ENCODE data around the gene SOX5. TPM values are rescaled to one million over a fixed set of nuclear protein-coding genes. Genes with fewer than 3 reads are reported as not detected.

The SOX5 gene
- total and polyA plus RNA-seq, 2 of the 8 experiments (the other 6 are each of a cell fraction or from before 2014, with no cell fraction given), result 2.2 to 2.6 TPM

GRCh38 chr12:23950210-23950774, 822 bp upstream of the SOX5 start:
- POLR2A ChIA-PET (ENCODE audit: partially characterized antibody), result no interaction called here
- peaks cover 0 to 17% (median 9%) of the 10 kb centered on the region in 4 experiments; a peak in 5 of 7 replicates for H3K27me3 ChIP-seq (replicated peaks in 1 of 4; ENCODE audit: control insufficient read depth in 3 of 4, extremely low read depth in 1 of 4, insufficient read depth in 3 of 4, low read length in 3 of 4)
- no peaks in the 10 kb centered on the region for H3K9me3 ChIP-seq (ENCODE audit: insufficient read depth in 2 of 2, low read depth in 1 of 2, low read length in 1 of 2)
- peak overlapping the region; percentile 50 to 67 (median 56); a peak in 7 of 8 replicates for H3K4me3 ChIP-seq (ENCODE audit: extremely low read depth in 1 of 4, insufficient read depth in 2 of 4, low read depth in 3 of 4, low read length in 4 of 4)
- no peak overlapping the region for H3K4ac ChIP-seq (replicated peaks; ENCODE audit: insufficient read length, low read depth, low read length)
- H2AFZ ChIP-seq (ENCODE audit: low read length), result peak overlapping the region; percentile 67
- CTCF ChIA-PET (ENCODE audit: partially characterized antibody), result interaction anchor here (0.6 to 1.1 kb wide), 4 partner anchors 20 to 898 kb away, joined by 3 to 5 read pairs (median 3); no protein-coding TSS in a partner anchor
- no peak overlapping the region for H3K23ac ChIP-seq (ENCODE audit: insufficient read length)
- no peaks in the 10 kb centered on the region for H3K36me3 ChIP-seq (ENCODE audit: control insufficient read depth in 2 of 4, insufficient read depth in 4 of 4, low read length in 3 of 4)
- WGBS, 2 experiments (ENCODE audit: extremely low coverage in 1 of 2, insufficient coverage in 1 of 2, insufficient read length in 1 of 2, insufficient replicate concordance in 2 of 2, low coverage in 1 of 2, low lambda C conversion rate in 2 of 2, missing lambda C conversion rate in 1 of 2), result 3% methylated on average over 17 of the region's 17 CpGs; no CpG with 5 or more reads in 1 of the 2 experiments
- H2BK20ac ChIP-seq (ENCODE audit: low read length), result no peak overlapping the region
- peak overlapping the region; percentile 72; the same call in 1 of the 2 replicates for H2BK12ac ChIP-seq (ENCODE audit: low read depth, low read length)
- peak overlapping the region; percentile 87 to 99 for H3K4me2 ChIP-seq (ENCODE audit: insufficient read depth in 1 of 2, low read depth in 2 of 2, low read length in 2 of 2)
- H4K91ac ChIP-seq (replicated peaks; ENCODE audit: insufficient read length, low read length), result no peak overlapping the region
- no peaks in the 10 kb centered on the region for H3K79me1 ChIP-seq (ENCODE audit: low read depth, low read length)
- H3K23me2 ChIP-seq (ENCODE audit: low read depth, low read length), result peaks cover 7% of the 10 kb centered on the region
- FAIRE-seq (no peak), DNase-seq (ENCODE audit: low read depth in 1 of 2, low spot score in 2 of 2) (peak in 1 of 2 experiments; percentile 45)
- no peak overlapping the region for H3K18ac ChIP-seq (ENCODE audit: extremely low read depth, low read length)
- H3K79me2 ChIP-seq (ENCODE audit: control insufficient read depth in 1 of 2, insufficient read depth in 2 of 2, low read length in 2 of 2), result no peaks in the 10 kb centered on the region
- H2AK5ac ChIP-seq (ENCODE audit: low read depth, low read length), result no peak overlapping the region; the same call in 1 of the 2 replicates
- H4K8ac ChIP-seq (ENCODE audit: extremely low read depth, insufficient read depth, low read length), result no peak overlapping the region
- H3K9ac ChIP-seq (replicated peaks in 1 of 4; ENCODE audit: extremely low read depth in 1 of 4, low read depth in 3 of 4, low read length in 3 of 4), result peak overlapping the region in 1 of 4 experiments; percentile 43; a peak in 1 of 7 replicates
- H3K27ac ChIP-seq (ENCODE audit: low read depth, low read length), result no peak overlapping the region
- H2BK5ac ChIP-seq (ENCODE audit: low read depth, low read length), result no peak overlapping the region
- H3K56ac ChIP-seq (replicated peaks; ENCODE audit: insufficient read length, low read depth, low read length), result no peak overlapping the region
- no peaks in the 10 kb centered on the region for H4K20me1 ChIP-seq (replicated peaks in 1 of 2; ENCODE audit: control insufficient read depth in 1 of 2, insufficient read depth in 2 of 2, low read length in 2 of 2)
- no peak overlapping the region for H4K5ac ChIP-seq (ENCODE audit: insufficient read length, low read depth, low read length)
- H3K4me1 ChIP-seq (replicated peaks in 1 of 4; ENCODE audit: control insufficient read depth in 3 of 4, insufficient read depth in 4 of 4, low read length in 3 of 4), result peaks cover 3 to 9% (median 4%) of the 10 kb centered on the region in 4 experiments; a peak in 5 of 7 replicates
- H2BK120ac ChIP-seq (replicated peaks; ENCODE audit: low read depth, low read length), result no peak overlapping the region
- no peak overlapping the region for H3K14ac ChIP-seq (ENCODE audit: insufficient read length)
- no peak overlapping the region for H2BK15ac ChIP-seq (ENCODE audit: low read length)
